HEK293 (cell line): ENCODE data around the gene CALHM3.

ENCODE experiments used
- ZNF311 ChIP-seq: fragments of 450-650 bp; formaldehyde crosslinking; IDR thresholded peaks from 2 replicates; pipeline ENCODE4 v1.5.1; 2017; ENCODE audit warnings: missing biosample characterization, missing genetic modification characterization, borderline replicate concordance
- TF ChIP-seq, protein P1 (sequence below): fragments of 450-650 bp; formaldehyde crosslinking; IDR thresholded peaks from 2 replicates; pipeline ENCODE4 v1.5.1; 2016; ENCODE audit warnings: missing biosample characterization, missing genetic modification characterization
- TF ChIP-seq, protein P2 (sequence below): fragments of 450-650 bp; formaldehyde crosslinking; IDR thresholded peaks from 2 replicates; pipeline ENCODE4 v1.5.1; 2016; ENCODE audit warnings: missing biosample characterization, missing genetic modification characterization

- no peak for TF ChIP-seq ZNF311 (tag by site-specific recombination)
- TF ChIP-seq, protein P1, sequence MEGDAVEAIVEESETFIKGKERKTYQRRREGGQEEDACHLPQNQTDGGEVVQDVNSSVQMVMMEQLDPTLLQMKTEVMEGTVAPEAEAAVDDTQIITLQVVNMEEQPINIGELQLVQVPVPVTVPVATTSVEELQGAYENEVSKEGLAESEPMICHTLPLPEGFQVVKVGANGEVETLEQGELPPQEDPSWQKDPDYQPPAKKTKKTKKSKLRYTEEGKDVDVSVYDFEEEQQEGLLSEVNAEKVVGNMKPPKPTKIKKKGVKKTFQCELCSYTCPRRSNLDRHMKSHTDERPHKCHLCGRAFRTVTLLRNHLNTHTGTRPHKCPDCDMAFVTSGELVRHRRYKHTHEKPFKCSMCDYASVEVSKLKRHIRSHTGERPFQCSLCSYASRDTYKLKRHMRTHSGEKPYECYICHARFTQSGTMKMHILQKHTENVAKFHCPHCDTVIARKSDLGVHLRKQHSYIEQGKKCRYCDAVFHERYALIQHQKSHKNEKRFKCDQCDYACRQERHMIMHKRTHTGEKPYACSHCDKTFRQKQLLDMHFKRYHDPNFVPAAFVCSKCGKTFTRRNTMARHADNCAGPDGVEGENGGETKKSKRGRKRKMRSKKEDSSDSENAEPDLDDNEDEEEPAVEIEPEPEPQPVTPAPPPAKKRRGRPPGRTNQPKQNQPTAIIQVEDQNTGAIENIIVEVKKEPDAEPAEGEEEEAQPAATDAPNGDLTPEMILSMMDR (tag by site-specific recombination) = no peak
- TF ChIP-seq, protein P2, sequence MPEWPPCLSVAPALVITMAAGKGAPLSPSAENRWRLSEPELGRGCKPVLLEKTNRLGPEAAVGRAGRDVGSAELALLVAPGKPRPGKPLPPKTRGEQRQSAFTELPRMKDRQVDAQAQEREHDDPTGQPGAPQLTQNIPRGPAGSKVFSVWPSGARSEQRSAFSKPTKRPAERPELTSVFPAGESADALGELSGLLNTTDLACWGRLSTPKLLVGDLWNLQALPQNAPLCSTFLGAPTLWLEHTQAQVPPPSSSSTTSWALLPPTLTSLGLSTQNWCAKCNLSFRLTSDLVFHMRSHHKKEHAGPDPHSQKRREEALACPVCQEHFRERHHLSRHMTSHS (tag by site-specific recombination) = no peak
Observed at GRCh38 chr10:103525901-103526300, 46.9 kb upstream of the CALHM3 start.
